Stimulated activated CD8-positive, alpha-beta memory T cell treated with anti-CD3 and anti-CD28 coated beads, Interleukin-2, amount 100 ng/mL, for 48 hours (primary cell): ENCODE data around the gene OSGIN1.

Experiments
- DNase-seq, 2 donors: peaks; one replicate each; pipeline ENCODE4 v3.0.0-alpha.2; 2020; ENCODE audit warnings: low read depth in 2 of 2

Gene OSGIN1

GRCh38 chr16:83958137-83958845 is 5.3 kb downstream of the OSGIN1 start:
- DNase-seq, result no peak

GRCh38 chr16:83958846-83959565 is 6.0 kb downstream of the OSGIN1 start:
- no peak for DNase-seq

DNA sequence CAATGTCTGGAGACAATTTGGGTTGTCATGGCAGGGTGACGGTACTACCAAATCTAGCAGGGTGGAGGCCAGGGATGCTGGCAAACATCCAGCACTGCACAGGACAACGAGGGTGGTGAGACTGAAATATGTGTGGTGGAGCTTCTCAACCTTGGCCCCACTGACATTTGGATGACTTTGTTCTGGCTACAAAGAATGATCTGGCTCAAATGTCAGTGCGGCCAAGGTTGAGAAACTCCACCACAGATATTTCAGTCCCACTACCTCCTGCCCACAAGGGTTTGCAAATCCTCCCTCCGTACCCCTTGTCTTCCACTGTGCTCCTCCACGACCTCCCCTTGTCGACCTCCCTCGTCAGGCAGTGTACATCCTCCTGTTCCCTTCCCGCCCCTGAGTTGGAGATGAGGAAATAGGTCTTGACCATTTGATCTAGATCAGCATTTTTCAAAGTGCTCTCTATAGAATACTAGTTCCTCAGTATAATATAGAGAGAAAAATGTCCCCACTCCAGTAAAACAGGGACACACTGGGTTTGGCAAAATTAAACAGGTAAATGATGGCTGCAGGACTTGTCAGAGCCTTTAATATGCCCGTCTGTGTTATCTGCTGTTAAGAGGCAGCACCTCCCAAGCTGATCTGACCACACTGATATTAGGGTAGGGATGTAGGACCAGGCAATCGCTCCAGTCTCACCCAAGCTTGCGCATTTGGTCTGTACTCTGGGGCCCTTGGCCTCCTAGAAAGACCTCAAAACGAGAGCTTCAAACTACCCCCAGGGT is 6.8 kb downstream of the OSGIN1 start:
- no peak for DNase-seq

GRCh38 chr16:83960521-83961249 is 7.6 kb downstream of the OSGIN1 start:
- no peak for DNase-seq

GRCh38 chr16:83961591-83961990 is 8.6 kb downstream of the OSGIN1 start:
- DNase-seq, result no peak

DNA sequence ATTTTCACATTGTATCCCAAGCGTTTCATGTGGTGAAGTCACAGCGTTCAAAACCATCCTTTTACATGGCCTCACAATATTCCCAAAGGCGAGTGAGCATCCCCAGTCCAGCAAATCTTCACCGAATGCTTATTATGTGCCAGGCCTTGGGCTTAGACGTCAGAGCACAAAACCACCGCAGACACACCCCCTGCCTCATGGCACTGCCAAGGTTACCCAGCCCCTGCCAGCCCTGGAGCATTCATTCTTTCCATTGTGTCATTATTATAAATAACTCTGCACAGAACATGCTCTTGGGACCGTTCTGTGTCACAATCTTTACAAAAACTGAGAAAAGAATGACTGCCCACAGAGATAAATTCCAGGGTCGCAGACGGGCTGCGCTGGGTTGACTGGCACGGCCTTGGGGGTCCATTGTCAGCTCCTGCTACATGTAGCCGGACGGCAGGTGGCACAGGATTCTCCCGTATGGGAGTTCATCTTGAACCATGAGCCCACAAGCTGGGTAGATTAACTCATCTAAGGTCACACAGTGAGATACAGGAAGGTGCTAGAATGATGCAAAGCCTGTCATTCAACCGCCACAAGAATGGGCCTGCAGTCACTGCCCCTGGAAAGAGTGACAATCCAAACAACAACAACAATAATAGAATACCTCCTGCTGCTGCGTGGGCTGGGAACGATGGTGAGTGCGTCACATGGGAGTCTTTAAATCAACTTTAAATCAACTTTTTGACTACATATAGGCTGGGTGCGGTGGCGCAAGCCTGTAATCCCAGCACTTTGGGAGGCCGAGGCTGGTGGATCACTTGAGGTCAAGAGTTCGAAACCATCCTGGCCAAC is 10.5 kb downstream of the OSGIN1 start:
- DNase-seq, result no peak

DNA sequence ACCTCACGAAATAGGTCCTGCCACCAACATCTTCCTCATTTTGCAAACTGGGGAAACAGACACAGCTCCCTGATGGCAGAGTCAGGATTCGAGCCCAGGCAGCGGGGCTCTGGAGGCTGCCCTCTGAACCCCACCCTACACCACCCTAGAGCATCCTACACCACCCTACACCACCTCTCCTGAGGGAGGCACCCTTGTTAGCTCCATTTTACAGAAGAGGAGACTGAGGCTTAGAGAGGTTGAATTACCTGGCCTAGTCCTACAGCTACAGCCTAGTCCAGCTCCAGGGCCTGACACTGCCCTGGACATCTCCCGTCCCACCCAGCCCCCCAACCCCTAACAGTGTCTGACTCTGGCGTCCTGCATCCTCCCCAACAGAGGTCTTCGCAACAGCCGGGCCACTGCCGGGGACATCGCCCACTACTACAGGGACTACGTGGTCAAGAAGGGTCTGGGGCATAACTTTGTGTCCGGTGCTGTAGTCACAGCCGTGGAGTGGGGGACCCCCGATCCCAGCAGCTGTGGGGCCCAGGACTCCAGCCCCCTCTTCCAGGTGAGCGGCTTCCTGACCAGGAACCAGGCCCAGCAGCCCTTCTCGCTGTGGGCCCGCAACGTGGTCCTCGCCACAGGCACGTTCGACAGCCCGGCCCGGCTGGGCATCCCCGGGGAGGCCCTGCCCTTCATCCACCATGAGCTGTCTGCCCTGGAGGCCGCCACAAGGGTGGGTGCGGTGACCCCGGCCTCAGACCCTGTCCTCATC is 11.8 kb downstream of the OSGIN1 start:
- DNase-seq, result no peak

GRCh38 chr16:83965444-83966152 is 12.6 kb downstream of the OSGIN1 start:
- DNase-seq, result no peak

GRCh38 chr16:83966153-83966696 is 13.2 kb downstream of the OSGIN1 start:
- no peak for DNase-seq

DNA sequence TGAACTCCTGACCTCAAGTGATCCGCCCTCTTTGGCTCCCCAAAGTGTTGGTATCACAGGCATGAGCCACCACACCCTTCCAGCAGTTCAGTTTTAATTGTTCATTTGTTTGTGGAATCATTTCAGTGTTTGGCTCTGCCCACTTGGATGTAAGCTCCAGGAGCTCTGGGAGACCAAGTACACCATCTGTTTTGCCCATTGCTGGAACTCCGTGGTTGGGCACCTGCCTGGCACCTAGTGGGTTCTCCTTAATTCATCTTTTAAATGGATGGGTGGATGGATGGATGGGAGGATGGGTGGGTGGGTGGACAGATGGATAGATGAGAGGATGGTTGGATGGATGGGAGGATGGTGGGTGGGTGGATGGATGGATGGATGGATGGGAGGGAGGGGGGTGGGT is 14.1 kb downstream of the OSGIN1 start:
- no peak for DNase-seq

DNA sequence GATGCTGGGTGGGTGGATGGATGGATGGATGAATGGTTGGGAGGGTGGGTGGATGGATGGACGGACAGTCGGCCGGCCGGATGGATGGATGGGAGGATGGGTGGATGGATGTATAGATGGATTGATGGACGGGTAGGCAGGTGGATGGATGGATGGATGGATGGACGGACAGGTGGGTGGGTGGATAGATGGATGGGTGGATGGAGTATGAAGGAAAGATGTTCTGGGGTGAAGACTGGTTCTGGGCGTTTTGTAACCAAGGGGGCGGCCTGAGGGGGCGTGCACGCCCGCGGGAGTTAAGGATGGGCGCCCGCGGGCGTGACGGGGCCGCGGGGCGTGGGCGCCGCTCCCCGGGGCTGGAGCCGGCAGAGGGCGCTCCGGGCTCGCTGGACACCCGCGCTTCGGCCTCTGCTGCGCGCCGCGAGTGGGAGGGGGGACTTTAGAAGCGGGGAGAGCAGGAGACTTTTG is 14.8 kb downstream of the OSGIN1 start, which contains the start of gene NECAB2:
Gene NECAB2 (plus strand): TSS at position 407 of the 468 bp plus-strand sequence. CDS start 405 bp downstream, outside the sequence.
- peak; percentile 19 to 39 for DNase-seq

- DNase-seq, result no peak
Measured at GRCh38 chr16:83968306-83968851, 15.3 kb downstream of the OSGIN1 start.

DNA sequence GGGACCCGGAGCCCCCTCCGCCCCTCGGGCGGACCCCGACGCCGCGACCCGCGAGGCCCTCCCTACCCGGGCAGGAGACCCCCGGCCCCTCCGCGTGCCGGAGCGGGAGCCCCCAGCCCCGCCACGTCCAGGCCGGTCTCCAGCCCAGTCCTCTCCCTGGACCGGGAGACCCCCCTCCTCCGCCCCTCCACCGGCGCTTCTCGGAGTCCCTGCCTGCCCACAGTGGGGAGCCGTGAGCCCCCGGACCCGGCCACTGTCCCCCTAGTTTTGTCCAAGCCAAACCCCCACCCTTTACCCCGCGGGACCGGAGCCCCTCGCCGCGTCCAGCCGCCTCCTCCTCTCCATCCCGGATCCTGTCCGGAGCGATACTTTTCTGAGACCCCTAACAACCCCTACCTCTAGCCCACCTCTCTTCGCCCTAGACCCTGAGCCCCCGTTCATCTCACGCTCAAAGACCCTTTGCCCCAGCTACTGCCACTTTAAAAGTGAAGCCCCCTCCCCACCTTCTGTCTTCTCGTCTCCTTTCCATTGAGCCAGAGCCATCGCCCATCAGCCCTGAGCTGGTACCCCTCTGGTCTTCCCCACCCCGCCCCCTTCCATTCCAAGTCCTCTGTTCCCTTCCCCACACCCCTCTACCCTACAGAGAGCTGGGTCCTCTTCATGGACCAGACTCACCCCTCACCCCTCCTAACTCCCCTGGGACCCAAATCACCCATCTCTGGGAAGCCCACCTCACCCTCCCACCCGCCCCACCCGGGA is 16.0 kb downstream of the OSGIN1 start:
- DNase-seq, result no peak

GRCh38 chr16:83969771-83970429 is 16.9 kb downstream of the OSGIN1 start:
- DNase-seq, result no peak

- DNase-seq, result no peak
Measured at GRCh38 chr16:83970430-83970815, 17.4 kb downstream of the OSGIN1 start.

GRCh38 chr16:83971165-83972130 is 18.4 kb downstream of the OSGIN1 start:
- DNase-seq, result no peak
